Measurements from ENCODE around the gene TNFRSF18. TPM values are rescaled to one million over a fixed set of nuclear protein-coding genes. Genes with fewer than 3 reads are reported as not detected.

The TNFRSF18 gene
- total and polyA plus RNA-seq, 10 of the 15 experiments (the other 5 are each of a cell fraction or from before 2014, with no cell fraction given) = 0.18 to 7.5 (median 1.5) TPM; not detected in 1

DNA sequence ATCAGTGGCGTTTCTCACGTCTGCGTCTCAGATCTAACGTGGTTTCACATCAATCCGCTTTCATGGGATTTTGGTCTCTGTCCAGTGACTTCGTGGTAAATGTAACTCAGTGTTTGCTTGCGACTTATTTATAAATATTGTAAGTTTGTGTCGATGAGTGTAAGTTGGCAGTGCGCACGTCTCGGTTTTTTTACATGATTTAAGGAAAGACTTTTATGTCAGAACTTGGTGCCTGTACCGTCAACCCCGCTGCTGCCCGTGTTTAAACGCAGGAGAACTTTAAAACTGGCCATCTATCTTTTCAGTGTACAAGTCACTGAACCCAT lies 27.1 kb upstream of the TNFRSF18 start:
- Histone ChIP-seq H3K9me3 (replicated peaks; ENCODE audit: control insufficient read depth, insufficient read depth, low read length) (no peaks in the 10 kb centered on the region; the same call in 2 of the 3 replicates), H3K27me3 (replicated peaks in 1 of 2; ENCODE audit: control insufficient read depth in 2 of 2, insufficient read depth in 2 of 2, low read length in 1 of 2) (no peaks in the 10 kb centered on the region), H3K36me3 (ENCODE audit: control insufficient read depth in 2 of 2, insufficient read depth in 2 of 2, low read length in 1 of 2) (peaks cover 1 to 4% of the 10 kb centered on the region in 2 experiments; a peak in 3 of 4 replicates), H4K20me1 (ENCODE audit: control insufficient read depth, insufficient read depth) (no peaks in the 10 kb centered on the region), H3K79me2 (ENCODE audit: control insufficient read depth, insufficient read depth, low read length) (peaks cover 40% of the 10 kb centered on the region), H2AFZ (ENCODE audit: control insufficient read depth, low read depth, low read length) (no peak overlapping the region), H3K4me2 (ENCODE audit: control insufficient read depth, insufficient read depth) (peak overlapping the region; percentile 81; the same call in 1 of the 2 replicates), H3K4me3 (no peak overlapping the region), H3K27ac (ENCODE audit: control insufficient read depth, insufficient read depth) (no peak overlapping the region), H3K9ac (ENCODE audit: control insufficient read depth, insufficient read depth, low read length) (no peak overlapping the region), H3K4me1 (ENCODE audit: control insufficient read depth, insufficient read depth, low read length) (peaks cover 4% of the 10 kb centered on the region)
- TF ChIP-seq SMARCA5 (IDR thresholded peaks at IDR 0.05) (no peak), KDM1A (IDR thresholded peaks at IDR 0.05; ENCODE audit: borderline replicate concordance) (no peak), MYC (IDR thresholded peaks at IDR 0.05; ENCODE audit: insufficient read depth, insufficient read length, insufficient replicate concordance, low read length, severe bottlenecking) (no peak), SREBF1 (IDR thresholded peaks at IDR 0.05; ENCODE audit: low read length) (no peak), MXI1 (IDR thresholded peaks at IDR 0.05; ENCODE audit: low read depth, low read length) (no peak), FOXM1 (IDR thresholded peaks at IDR 0.05; ENCODE audit: low read depth, low read length) (no peak), HDAC6 (IDR thresholded peaks at IDR 0.05; ENCODE audit: unreplicated experiment) (no peak), RCOR1 (conservative IDR thresholded peaks at IDR 0.05; ENCODE audit: low read depth, low read length) (no peak)
- TF ChIP-seq, protein P1, sequence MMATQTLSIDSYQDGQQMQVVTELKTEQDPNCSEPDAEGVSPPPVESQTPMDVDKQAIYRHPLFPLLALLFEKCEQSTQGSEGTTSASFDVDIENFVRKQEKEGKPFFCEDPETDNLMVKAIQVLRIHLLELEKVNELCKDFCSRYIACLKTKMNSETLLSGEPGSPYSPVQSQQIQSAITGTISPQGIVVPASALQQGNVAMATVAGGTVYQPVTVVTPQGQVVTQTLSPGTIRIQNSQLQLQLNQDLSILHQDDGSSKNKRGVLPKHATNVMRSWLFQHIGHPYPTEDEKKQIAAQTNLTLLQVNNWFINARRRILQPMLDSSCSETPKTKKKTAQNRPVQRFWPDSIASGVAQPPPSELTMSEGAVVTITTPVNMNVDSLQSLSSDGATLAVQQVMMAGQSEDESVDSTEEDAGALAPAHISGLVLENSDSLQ (IDR thresholded peaks at IDR 0.05) = no peak
- TF ChIP-seq, protein P2, sequence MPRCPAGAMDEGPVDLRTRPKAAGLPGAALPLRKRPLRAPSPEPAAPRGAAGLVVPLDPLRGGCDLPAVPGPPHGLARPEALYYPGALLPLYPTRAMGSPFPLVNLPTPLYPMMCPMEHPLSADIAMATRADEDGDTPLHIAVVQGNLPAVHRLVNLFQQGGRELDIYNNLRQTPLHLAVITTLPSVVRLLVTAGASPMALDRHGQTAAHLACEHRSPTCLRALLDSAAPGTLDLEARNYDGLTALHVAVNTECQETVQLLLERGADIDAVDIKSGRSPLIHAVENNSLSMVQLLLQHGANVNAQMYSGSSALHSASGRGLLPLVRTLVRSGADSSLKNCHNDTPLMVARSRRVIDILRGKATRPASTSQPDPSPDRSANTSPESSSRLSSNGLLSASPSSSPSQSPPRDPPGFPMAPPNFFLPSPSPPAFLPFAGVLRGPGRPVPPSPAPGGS (IDR thresholded peaks at IDR 0.05; ENCODE audit: borderline replicate concordance, insufficient read depth, low read depth, low read length, poor library complexity, severe bottlenecking) = no peak
- no peak for ATAC-seq
- BruUV-seq (replicated peaks) = no TSS peak
- RAD21 ChIA-PET (ENCODE audit: unreplicated experiment) = no interaction called here
- DNase-seq (ENCODE audit: low read depth, low spot score) = no peak
- intact Hi-C loops (cut with micrococcal nuclease; ENCODE audit: unreplicated experiment) = loop anchor here (5.0 kb wide), 1 partner anchor 111 kb away; no protein-coding TSS in a partner anchor
- SMC1A ChIA-PET (ENCODE audit: uncharacterized antibody, unreplicated experiment) = no interaction called here
- 99% methylated on average over 15 of the region's 15 CpGs for WGBS (ENCODE audit: insufficient coverage, insufficient replicate concordance, low lambda C conversion rate, missing lambda C conversion rate)
- FAIRE-seq = no peak
- POLR2A ChIA-PET = no interaction called here
- in situ Hi-C loops (cut with MboI) = no loop called here
- CTCF ChIA-PET = no interaction called here
